Uterus (tissue), 2 donors: ENCODE results near the gene AKAP1.

Source experiments
- CTCF ChIP-seq, 4 experiments: fragments of 200-600 bp in 2 of 4; fragments of 450-650 bp in 2 of 4; sonication (generic) in 2 of 4; IDR thresholded peaks; one replicate each; pipeline ENCODE4 v1.5.1; 2016 to 2019; ENCODE audit warnings: antibody characterized with exemption in 4 of 4, mild to moderate bottlenecking in 2 of 4, moderate library complexity in 1 of 4
- POLR2A ChIP-seq, 2 donors: fragments of 450-650 bp; IDR thresholded peaks; one replicate each; pipeline ENCODE4 v1.6.1; 2016; ENCODE audit warnings: antibody characterized with exemption in 2 of 2, mild to moderate bottlenecking in 1 of 2, moderate library complexity in 1 of 2

GRCh38 chr17:57121308-57122042 is 36.4 kb downstream of the AKAP1 start:
- TF ChIP-seq POLR2A (IDR thresholded peaks at IDR 0.05) (no peak), CTCF (IDR thresholded peaks at IDR 0.05) (peak in 3 of 4 experiments; percentile 13 to 39 (median 29))
